Upper lobe of left lung (tissue), 6 donors: ENCODE results near the gene TRIP4. TPM values are rescaled to one million over a fixed set of nuclear protein-coding genes. Genes with fewer than 3 reads are reported as not detected.

Experiments
- ATAC-seq, 2 donors: fragments of 200-7000 bp; cut with Tn5 transposase; one replicate each; pipeline ENCODE4 v1.9.1; 2022; ENCODE audit warnings: mild to moderate bottlenecking in 2 of 2, moderate library complexity in 2 of 2; ENCODE audit not compliant: low FRiP score in 2 of 2
- DNase-seq, 2 donors: peaks; one replicate each; pipeline ENCODE4 v3.0.0-alpha.2; 2019 to 2020
- H3K27ac ChIP-seq, 4 donors: fragments of 200-600 bp; sonication (generic); one replicate each; pipeline ENCODE4 v1.5.1; 2016 to 2019
- H3K27me3 ChIP-seq, 4 donors: fragments of 200-600 bp; sonication (generic); one replicate each; pipeline ENCODE4 v1.5.1; 2017 to 2019
- H3K36me3 ChIP-seq, 4 donors: fragments of 200-600 bp; sonication (generic); one replicate each; pipeline ENCODE4 v1.5.1; 2016 to 2019
- H3K4me1 ChIP-seq, 4 donors: fragments of 200-600 bp; sonication (generic); one replicate each; pipeline ENCODE4 v1.5.1; 2018 to 2019
- H3K4me3 ChIP-seq, 4 donors: fragments of 200-600 bp; sonication (generic); one replicate each; pipeline ENCODE4 v1.5.1; 2017 to 2019; ENCODE audit warnings: mild to moderate bottlenecking in 2 of 4, moderate library complexity in 1 of 4
- H3K9me3 ChIP-seq, 4 donors: fragments of 200-600 bp; sonication (generic); one replicate each; pipeline ENCODE4 v1.5.1; 2018 to 2019
- CTCF ChIP-seq, 6 experiments: fragments of 450-650 bp in 4 of 6; fragments of 200-600 bp in 2 of 6; sonication (generic) in 2 of 6; IDR thresholded peaks; one replicate each; pipeline ENCODE4 v1.5.1; 2016 to 2019; ENCODE audit warnings: antibody characterized with exemption in 6 of 6
- EP300 ChIP-seq, 4 donors: sonication (generic); formaldehyde crosslinking; IDR thresholded peaks; one replicate each; pipeline ENCODE4 v1.5.1; 2017; ENCODE audit warnings: antibody characterized with exemption in 4 of 4, control low read depth in 2 of 4
- POLR2A ChIP-seq, 4 donors: fragments of 450-650 bp; IDR thresholded peaks; one replicate each; pipeline ENCODE4 v1.5.1; 2016 to 2017; ENCODE audit warnings: antibody characterized with exemption in 4 of 4, mild to moderate bottlenecking in 2 of 4
- POLR2AphosphoS5 ChIP-seq, 2 donors: sonication (generic); formaldehyde crosslinking; IDR thresholded peaks; one replicate each; pipeline ENCODE4 v1.5.1; 2017; ENCODE audit warnings: antibody characterized with exemption in 2 of 2
- WGBS, 2 donors: methylation state at CpG; one replicate each; pipeline ENCODE4 v1.1.5; 2017 to 2018; 5-methylcytosine and 5-hydroxymethylcytosine counted together
- total RNA-seq, 6 donors: library from RNA; depleted of rRNA in 4 of 6; stranded (reverse); fragments of >200 nt in 4 of 6; gene quantifications; one replicate each; pipeline versions ENCODE4 v1.1.0 to v1.2.1, GENCODE V29; 2016 to 2021
- donor health status: DM: no; HTN: no; CAD: no; lungs with moderate emphysema.
- donor health status: DM: no; HTN: yes; CAD: no; lungs with severe emphysema.

The TRIP4 gene
- total RNA-seq, 6 donors from 2014 or later: 10.9 to 48.2 (median 20.4) TPM

- peaks cover 0 to 8% (median 0%) of the 10 kb centered on the region in 4 donors for H3K36me3 ChIP-seq
- no peak for TF ChIP-seq POLR2A (IDR thresholded peaks at IDR 0.05)
- no peak for TF ChIP-seq CTCF (IDR thresholded peaks at IDR 0.05)
- no peak for TF ChIP-seq EP300 (IDR thresholded peaks at IDR 0.05)
- no peak for TF ChIP-seq POLR2AphosphoS5 (IDR thresholded peaks at IDR 0.05)
- peak overlapping the region in 1 of 4 donors; percentile 46 for H3K27ac ChIP-seq
- H3K27me3 ChIP-seq: no peaks in the 10 kb centered on the region
- H3K4me1 ChIP-seq: peaks cover 8 to 17% (median 13%) of the 10 kb centered on the region in 4 donors
- ATAC-seq (no peak), DNase-seq (no peak)
- no peak overlapping the region for H3K4me3 ChIP-seq
- 68 to 74% methylated on average over 7 of the region's 7 CpGs for WGBS, 2 donors
- no peaks in the 10 kb centered on the region for H3K9me3 ChIP-seq
These were observed 36.4 kb upstream of the TRIP4 start for GRCh38 chr15:64351265-64351664.

- ATAC-seq: no peak
These were observed 32.8 kb upstream of the TRIP4 start for GRCh38 chr15:64354688-64355344.

GRCh38 chr15:64355348-64355943 lies 32.2 kb upstream of the TRIP4 start:
- H3K36me3 ChIP-seq: no peaks in the 10 kb centered on the region
- H3K27ac ChIP-seq: peak overlapping the region; percentile 75 to 88 (median 86)
- 0 to 1% methylated on average over 10 to 28 of the region's 30 CpGs for WGBS, 2 donors
- TF ChIP-seq EP300 (IDR thresholded peaks at IDR 0.05) (no peak), POLR2AphosphoS5 (IDR thresholded peaks at IDR 0.05) (no peak), CTCF (IDR thresholded peaks at IDR 0.05) (no peak), POLR2A (IDR thresholded peaks at IDR 0.05) (no peak)
- ATAC-seq: peak; percentile 49 to 62
- peak overlapping the region; percentile 84 to 96 (median 94) for H3K4me3 ChIP-seq
- peaks cover 14 to 24% (median 16%) of the 10 kb centered on the region in 4 donors for H3K4me1 ChIP-seq
- no peaks in the 10 kb centered on the region for H3K27me3 ChIP-seq
- no peaks in the 10 kb centered on the region for H3K9me3 ChIP-seq
- DNase-seq: peak; percentile 23 to 45

More at GRCh38 chr15:64354688-64355344, 32.8 kb upstream of the TRIP4 start:
- peaks cover 14 to 24% (median 16%) of the 10 kb centered on the region in 4 donors for H3K4me1 ChIP-seq
- H3K9me3 ChIP-seq: no peaks in the 10 kb centered on the region
- H3K27me3 ChIP-seq: no peaks in the 10 kb centered on the region
- TF ChIP-seq EP300 (IDR thresholded peaks at IDR 0.05) (no peak), POLR2AphosphoS5 (IDR thresholded peaks at IDR 0.05) (no peak), POLR2A (IDR thresholded peaks at IDR 0.05) (no peak), CTCF (IDR thresholded peaks at IDR 0.05) (no peak)
- no peaks in the 10 kb centered on the region for H3K36me3 ChIP-seq
- no peak for DNase-seq
- H3K4me3 ChIP-seq: peak overlapping the region; percentile 84 to 96 (median 94)
- H3K27ac ChIP-seq: peak overlapping the region; percentile 75 to 88 (median 86)
- 33 to 37% methylated on average over 5 of the region's 5 CpGs for WGBS, 2 donors

- peak within 1 kb of the TSS; percentile 75 to 88 (median 86) for H3K27ac ChIP-seq
- peak in 3 of 6 experiments; percentile 20 to 42 (median 35) for TF ChIP-seq CTCF (IDR thresholded peaks at IDR 0.05)
- TF ChIP-seq EP300 (IDR thresholded peaks at IDR 0.05): no peak
- peak in 1 of 4 donors; percentile 59 for TF ChIP-seq POLR2A (IDR thresholded peaks at IDR 0.05)
- TF ChIP-seq POLR2AphosphoS5 (IDR thresholded peaks at IDR 0.05): peak; percentile 64 to 69
- no peaks in the 10 kb centered on the region for H3K27me3 ChIP-seq
- peak within 1 kb of the TSS; percentile 84 to 96 (median 94) for H3K4me3 ChIP-seq
- peaks cover 14 to 22% (median 15%) of the 10 kb centered on the region in 4 donors for H3K4me1 ChIP-seq
- ATAC-seq (peak; percentile 99 to 100), DNase-seq (peak; percentile 97 to 98)
- no peaks in the 10 kb centered on the region for H3K36me3 ChIP-seq
- 0% methylated on average over 24 to 30 of the region's 42 CpGs for WGBS, 2 donors
- H3K9me3 ChIP-seq: no peaks in the 10 kb centered on the region
These were observed 31.5 kb upstream of the TRIP4 start, which contains the start of gene CSNK1G1 for GRCh38 chr15:64355944-64356709. TSS of gene CSNK1G1 (minus strand) at chr15:64356173. CDS start at chr15:64300499, 55,674 bp downstream.
